T-helper 2 cell treated with Interferon-gamma antibody and Interleukin-4, amounts not matched to agents 5 μg/mL and 100 μg/mL, for 36 hours (primary cell): ENCODE measurements around the gene FAM117A.
"Not testable (repeated sequence)": the region's sequence is repeated elsewhere in the genome, so short reads cannot be mapped to it uniquely, and the experiment has no call there.

Source experiments
- DNase-seq: peaks from one replicate; pipeline ENCODE4 v3.0.0; 2021; ENCODE audit warnings: low spot score
- H3K27ac Mint-ChIP-seq: one replicate; pipeline ENCODE4 v1.8.0; 2021; ENCODE audit warnings: mild to moderate bottlenecking, mixed read lengths
- H3K27me3 Mint-ChIP-seq: one replicate; pipeline ENCODE4 v1.8.0; 2021; ENCODE audit warnings: low read depth, mixed read lengths
- H3K36me3 Mint-ChIP-seq: one replicate; pipeline ENCODE4 v1.8.0; 2021; ENCODE audit warnings: low read depth, mixed read lengths
- H3K4me1 Mint-ChIP-seq: one replicate; pipeline ENCODE4 v1.8.0; 2021; ENCODE audit warnings: low read depth, mixed read lengths
- H3K4me3 Mint-ChIP-seq: one replicate; pipeline ENCODE4 v1.8.0; 2022; ENCODE audit warnings: mild to moderate bottlenecking, moderate library complexity, mixed read lengths
- H3K9me3 Mint-ChIP-seq: one replicate; pipeline ENCODE4 v1.8.0; 2021; ENCODE audit warnings: mixed read lengths

The FAM117A gene

GRCh38 chr17:49677933-49678847, 85.7 kb downstream of the FAM117A start, which contains the start of gene SPOP:
Gene SPOP, minus strand, starts transcription at chr17:49678097. Its CDS starts 55,287 bp downstream, at chr17:49622810.
- peaks cover 37% of the 10 kb centered on the region for H3K4me1 Mint-ChIP-seq
- DNase-seq: peak; percentile 98
- peak within 1 kb of the TSS; percentile 99 for H3K27ac Mint-ChIP-seq
- peaks cover 18% of the 10 kb centered on the region for H3K36me3 Mint-ChIP-seq
- H3K4me3 Mint-ChIP-seq: peak within 1 kb of the TSS; percentile 88
- peaks cover 5% of the 10 kb centered on the region for H3K27me3 Mint-ChIP-seq
- no peaks in the 10 kb centered on the region for H3K9me3 Mint-ChIP-seq

- peak overlapping the region; percentile 88 for H3K4me3 Mint-ChIP-seq
- H3K9me3 Mint-ChIP-seq: no peaks in the 10 kb centered on the region
- peaks cover 37% of the 10 kb centered on the region for H3K4me1 Mint-ChIP-seq
- peaks cover 18% of the 10 kb centered on the region for H3K36me3 Mint-ChIP-seq
- DNase-seq: peak; percentile 95
- H3K27me3 Mint-ChIP-seq: peaks cover 5% of the 10 kb centered on the region
- H3K27ac Mint-ChIP-seq: peak overlapping the region; percentile 99
These were observed 86.6 kb downstream of the FAM117A start for GRCh38 chr17:49677134-49677932.

GRCh38 chr17:49676276-49676868, 87.6 kb downstream of the FAM117A start:
- Mint-ChIP-seq H3K9me3 (no peaks in the 10 kb centered on the region), H3K27me3 (peaks cover 5% of the 10 kb centered on the region), H3K36me3 (peaks cover 18% of the 10 kb centered on the region), H3K27ac (peak overlapping the region; percentile 99), H3K4me1 (peaks cover 37% of the 10 kb centered on the region), H3K4me3 (peak overlapping the region; percentile 88)
- DNase-seq: no peak

- Mint-ChIP-seq H3K27ac (peak overlapping the region; percentile 33), H3K36me3 (peaks cover 20% of the 10 kb centered on the region), H3K9me3 (no peaks in the 10 kb centered on the region), H3K4me3 (peak overlapping the region; percentile 88), H3K27me3 (peaks cover 5% of the 10 kb centered on the region), H3K4me1 (peaks cover 44% of the 10 kb centered on the region)
- no peak for DNase-seq
These were observed 89.4 kb downstream of the FAM117A start for GRCh38 chr17:49674507-49674906.

- Mint-ChIP-seq H3K4me1 (peaks cover 44% of the 10 kb centered on the region), H3K36me3 (peaks cover 20% of the 10 kb centered on the region)
- H3K4me3 Mint-ChIP-seq, DNase-seq, H3K27me3 Mint-ChIP-seq, H3K27ac Mint-ChIP-seq, H3K9me3 Mint-ChIP-seq: not testable (repeated sequence)
These were observed 90.3 kb downstream of the FAM117A start for GRCh38 chr17:49673679-49674078.

- Mint-ChIP-seq H3K36me3 (peaks cover 19% of the 10 kb centered on the region), H3K9me3 (no peaks in the 10 kb centered on the region), H3K4me1 (peaks cover 21% of the 10 kb centered on the region), H3K4me3 (no peak overlapping the region), H3K27me3 (no peaks in the 10 kb centered on the region), H3K27ac (no peak overlapping the region)
- DNase-seq: no peak
These were observed 93.3 kb downstream of the FAM117A start for GRCh38 chr17:49670641-49671040.

GRCh38 chr17:49670002-49670401, 93.9 kb downstream of the FAM117A start:
- Mint-ChIP-seq H3K27ac (no peak overlapping the region), H3K9me3 (no peaks in the 10 kb centered on the region), H3K4me3 (no peak overlapping the region), H3K4me1 (peaks cover 18% of the 10 kb centered on the region), H3K27me3 (no peaks in the 10 kb centered on the region), H3K36me3 (peaks cover 14% of the 10 kb centered on the region)
- DNase-seq: no peak

- Mint-ChIP-seq H3K9me3 (no peaks in the 10 kb centered on the region), H3K36me3 (peaks cover 13% of the 10 kb centered on the region), H3K4me1 (peaks cover 16% of the 10 kb centered on the region), H3K27ac (no peak overlapping the region), H3K27me3 (no peaks in the 10 kb centered on the region), H3K4me3 (no peak overlapping the region)
- no peak for DNase-seq
These were observed 96.1 kb downstream of the FAM117A start for GRCh38 chr17:49667854-49668253.

GRCh38 chr17:49664706-49665211, 99.2 kb downstream of the FAM117A start:
- H3K36me3 Mint-ChIP-seq: peaks cover 12% of the 10 kb centered on the region
- no peaks in the 10 kb centered on the region for H3K27me3 Mint-ChIP-seq
- H3K9me3 Mint-ChIP-seq: no peaks in the 10 kb centered on the region
- H3K4me1 Mint-ChIP-seq: peaks cover 15% of the 10 kb centered on the region
- DNase-seq: no peak
- H3K4me3 Mint-ChIP-seq: no peak overlapping the region
- no peak overlapping the region for H3K27ac Mint-ChIP-seq
